Measurements from ENCODE around the gene MMP13. TPM values are rescaled to one million over a fixed set of nuclear protein-coding genes. Genes with fewer than 3 reads are reported as not detected.

Gene MMP13
- total RNA-seq, 2 experiments from 2014 or later: not detected

DNA sequence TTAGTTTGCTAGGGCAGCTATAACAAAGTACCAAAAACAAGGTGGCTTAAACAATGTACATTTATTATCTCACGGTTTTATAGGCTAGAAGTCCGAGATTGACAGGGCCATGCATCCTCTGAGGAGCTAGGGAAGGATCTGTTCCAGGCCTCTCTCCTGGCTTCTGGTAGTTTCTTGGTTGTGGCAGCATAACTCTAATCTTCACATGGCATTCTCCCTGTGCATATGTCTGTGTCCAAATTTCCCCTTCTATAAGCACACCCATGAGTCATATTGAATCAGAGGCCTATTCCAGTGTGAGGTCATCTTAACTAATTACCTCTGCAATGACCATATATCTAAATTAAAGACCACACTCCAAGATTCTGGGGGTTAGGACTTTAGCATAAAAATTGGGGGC is 31.3 kb upstream of the MMP13 start:
- Histone ChIP-seq H3K79me2 (ENCODE audit: insufficient read depth, low read depth, low read length) (no peaks in the 10 kb centered on the region), H3K36me3 (ENCODE audit: insufficient read depth, low read length) (no peaks in the 10 kb centered on the region), H3K4me3 (ENCODE audit: low read depth, low read length, poor library complexity, severe bottlenecking) (no peak overlapping the region), H3K9me3 (ENCODE audit: low read length) (no peaks in the 10 kb centered on the region), H3K4me1 (ENCODE audit: insufficient read depth, low read length, poor library complexity, severe bottlenecking) (no peaks in the 10 kb centered on the region), H4K20me1 (ENCODE audit: insufficient read depth, low read length) (no peaks in the 10 kb centered on the region), H3K9me2 (ENCODE audit: insufficient read depth, low read length) (no peaks in the 10 kb centered on the region), H2AFZ (ENCODE audit: low read length) (no peak overlapping the region), H3K4me2 (ENCODE audit: low read length) (no peak overlapping the region), H3K27ac (ENCODE audit: low read depth, low read length, poor library complexity, severe bottlenecking) (no peak overlapping the region)
- ChIA-PET POLR2A (interaction anchor here (0.6 kb wide), 1 partner anchor 12 kb away, joined by 4 read pairs; no protein-coding TSS in a partner anchor), CTCF (ENCODE audit: unreplicated experiment) (no interaction called here)
- TF ChIP-seq EZH2phosphoT487 (IDR thresholded peaks at IDR 0.05; ENCODE audit: borderline replicate concordance, low read depth, low read length): no peak
- TF ChIP-seq, protein P1, sequence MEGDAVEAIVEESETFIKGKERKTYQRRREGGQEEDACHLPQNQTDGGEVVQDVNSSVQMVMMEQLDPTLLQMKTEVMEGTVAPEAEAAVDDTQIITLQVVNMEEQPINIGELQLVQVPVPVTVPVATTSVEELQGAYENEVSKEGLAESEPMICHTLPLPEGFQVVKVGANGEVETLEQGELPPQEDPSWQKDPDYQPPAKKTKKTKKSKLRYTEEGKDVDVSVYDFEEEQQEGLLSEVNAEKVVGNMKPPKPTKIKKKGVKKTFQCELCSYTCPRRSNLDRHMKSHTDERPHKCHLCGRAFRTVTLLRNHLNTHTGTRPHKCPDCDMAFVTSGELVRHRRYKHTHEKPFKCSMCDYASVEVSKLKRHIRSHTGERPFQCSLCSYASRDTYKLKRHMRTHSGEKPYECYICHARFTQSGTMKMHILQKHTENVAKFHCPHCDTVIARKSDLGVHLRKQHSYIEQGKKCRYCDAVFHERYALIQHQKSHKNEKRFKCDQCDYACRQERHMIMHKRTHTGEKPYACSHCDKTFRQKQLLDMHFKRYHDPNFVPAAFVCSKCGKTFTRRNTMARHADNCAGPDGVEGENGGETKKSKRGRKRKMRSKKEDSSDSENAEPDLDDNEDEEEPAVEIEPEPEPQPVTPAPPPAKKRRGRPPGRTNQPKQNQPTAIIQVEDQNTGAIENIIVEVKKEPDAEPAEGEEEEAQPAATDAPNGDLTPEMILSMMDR (conservative IDR thresholded peaks at IDR 0.05; ENCODE audit: low read length): no peak
- no TSS peak for BruUV-seq (replicated peaks)
- DNase-seq (ENCODE audit: low spot score): no peak
- intact Hi-C loops (cut with micrococcal nuclease; ENCODE audit: unreplicated experiment): no loop called here

DNA sequence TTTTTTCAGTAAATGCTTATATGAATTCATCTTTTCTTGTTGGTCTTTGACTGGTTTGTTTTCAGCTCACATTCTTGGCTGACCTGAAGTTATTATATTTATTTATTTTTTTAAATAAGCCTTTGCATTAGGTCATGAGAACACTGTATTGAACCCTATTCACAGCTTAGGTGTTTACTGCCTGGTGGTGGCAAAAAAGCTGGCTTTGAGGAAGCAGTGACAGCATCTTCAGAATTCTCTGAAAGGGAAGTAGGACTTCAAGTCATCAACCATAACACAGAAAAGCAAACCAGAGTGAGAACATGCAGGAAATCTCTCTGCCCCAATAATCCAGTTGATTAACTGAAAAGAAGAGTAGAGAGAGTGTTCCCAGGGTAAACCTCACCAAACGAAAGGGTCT is 30.3 kb upstream of the MMP13 start:
- no peak overlapping the region for H2AFZ ChIP-seq (ENCODE audit: low read length)
- ChIA-PET POLR2A (no interaction called here), CTCF (ENCODE audit: unreplicated experiment) (no interaction called here)
- intact Hi-C loops (cut with micrococcal nuclease; ENCODE audit: unreplicated experiment): no loop called here
- H3K9me3 ChIP-seq (ENCODE audit: low read length): no peaks in the 10 kb centered on the region
- H3K36me3 ChIP-seq (ENCODE audit: insufficient read depth, low read length): no peaks in the 10 kb centered on the region
- no peaks in the 10 kb centered on the region for H3K79me2 ChIP-seq (ENCODE audit: insufficient read depth, low read depth, low read length)
- no peak overlapping the region for H3K4me3 ChIP-seq (ENCODE audit: low read depth, low read length, poor library complexity, severe bottlenecking)
- no peaks in the 10 kb centered on the region for H4K20me1 ChIP-seq (ENCODE audit: insufficient read depth, low read length)
- no peak overlapping the region for H3K27ac ChIP-seq (ENCODE audit: low read depth, low read length, poor library complexity, severe bottlenecking)
- no peak for DNase-seq (ENCODE audit: low spot score)
- no peaks in the 10 kb centered on the region for H3K4me1 ChIP-seq (ENCODE audit: insufficient read depth, low read length, poor library complexity, severe bottlenecking)
- H3K9me2 ChIP-seq (ENCODE audit: insufficient read depth, low read length): no peaks in the 10 kb centered on the region
- no TSS peak for BruUV-seq (replicated peaks)
- H3K4me2 ChIP-seq (ENCODE audit: low read length): no peak overlapping the region
- no peak for TF ChIP-seq EZH2phosphoT487 (IDR thresholded peaks at IDR 0.05; ENCODE audit: borderline replicate concordance, low read depth, low read length)
- TF ChIP-seq, protein P1 (conservative IDR thresholded peaks at IDR 0.05; ENCODE audit: low read length): no peak

DNA sequence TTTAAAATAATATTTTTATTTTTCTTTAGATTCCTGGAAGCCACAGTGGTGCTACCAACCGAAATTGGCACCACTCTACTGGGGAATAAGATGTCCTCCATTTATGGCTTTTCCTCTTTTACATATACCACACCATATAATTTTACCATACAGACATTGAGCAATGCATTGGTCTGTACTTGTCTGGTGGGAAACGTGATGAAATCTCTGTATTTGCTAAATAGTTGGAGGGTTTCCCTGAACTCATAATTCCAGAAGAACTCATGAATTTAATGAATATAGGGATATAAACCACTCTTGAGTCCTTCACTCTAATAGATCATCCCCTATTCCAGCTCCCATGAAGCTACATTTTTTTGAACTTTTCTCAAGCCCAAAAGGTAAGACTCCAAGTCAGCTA is 28.0 kb upstream of the MMP13 start:
- no TSS peak for BruUV-seq (replicated peaks)
- no peak overlapping the region for H3K27ac ChIP-seq (ENCODE audit: low read depth, low read length, poor library complexity, severe bottlenecking)
- no peak for DNase-seq (ENCODE audit: low spot score)
- H2AFZ ChIP-seq (ENCODE audit: low read length): no peak overlapping the region
- no peak overlapping the region for H3K4me2 ChIP-seq (ENCODE audit: low read length)
- TF ChIP-seq, protein P1 (conservative IDR thresholded peaks at IDR 0.05; ENCODE audit: low read length): no peak
- TF ChIP-seq EZH2phosphoT487 (IDR thresholded peaks at IDR 0.05; ENCODE audit: borderline replicate concordance, low read depth, low read length): no peak
- H3K9me2 ChIP-seq (ENCODE audit: insufficient read depth, low read length): no peaks in the 10 kb centered on the region
- H3K4me3 ChIP-seq (ENCODE audit: low read depth, low read length, poor library complexity, severe bottlenecking): no peak overlapping the region
- no peaks in the 10 kb centered on the region for H3K9me3 ChIP-seq (ENCODE audit: low read length)
- no peaks in the 10 kb centered on the region for H3K36me3 ChIP-seq (ENCODE audit: insufficient read depth, low read length)
- no peaks in the 10 kb centered on the region for H3K4me1 ChIP-seq (ENCODE audit: insufficient read depth, low read length, poor library complexity, severe bottlenecking)
- H3K79me2 ChIP-seq (ENCODE audit: insufficient read depth, low read depth, low read length): no peaks in the 10 kb centered on the region
- ChIA-PET CTCF (ENCODE audit: unreplicated experiment) (no interaction called here), POLR2A (no interaction called here)
- intact Hi-C loops (cut with micrococcal nuclease; ENCODE audit: unreplicated experiment): no loop called here
- H4K20me1 ChIP-seq (ENCODE audit: insufficient read depth, low read length): no peaks in the 10 kb centered on the region

All from OCI-LY7 (cell line).